Upper lobe of left lung (tissue), 4 donors: ENCODE data around the gene INHBE.

ENCODE experiments used
- POLR2A ChIP-seq, 4 donors: fragments of 450-650 bp; IDR thresholded peaks; one replicate each; pipeline ENCODE4 v1.5.1; 2016 to 2017; ENCODE audit warnings: antibody characterized with exemption in 4 of 4, mild to moderate bottlenecking in 2 of 4
- POLR2AphosphoS5 ChIP-seq, 2 donors: sonication (generic); formaldehyde crosslinking; IDR thresholded peaks; one replicate each; pipeline ENCODE4 v1.5.1; 2017; ENCODE audit warnings: antibody characterized with exemption in 2 of 2
- TF ChIP-seq, protein P1 (sequence below), 6 experiments: fragments of 450-650 bp in 4 of 6; fragments of 200-600 bp in 2 of 6; sonication (generic) in 2 of 6; IDR thresholded peaks; one replicate each; pipeline ENCODE4 v1.5.1; 2016 to 2019; ENCODE audit warnings: antibody characterized with exemption in 6 of 6

GRCh38 chr12:57459750-57460467 lies 4.8 kb downstream of the INHBE start, which contains the start of gene GLI1:
- TF ChIP-seq, protein P1, sequence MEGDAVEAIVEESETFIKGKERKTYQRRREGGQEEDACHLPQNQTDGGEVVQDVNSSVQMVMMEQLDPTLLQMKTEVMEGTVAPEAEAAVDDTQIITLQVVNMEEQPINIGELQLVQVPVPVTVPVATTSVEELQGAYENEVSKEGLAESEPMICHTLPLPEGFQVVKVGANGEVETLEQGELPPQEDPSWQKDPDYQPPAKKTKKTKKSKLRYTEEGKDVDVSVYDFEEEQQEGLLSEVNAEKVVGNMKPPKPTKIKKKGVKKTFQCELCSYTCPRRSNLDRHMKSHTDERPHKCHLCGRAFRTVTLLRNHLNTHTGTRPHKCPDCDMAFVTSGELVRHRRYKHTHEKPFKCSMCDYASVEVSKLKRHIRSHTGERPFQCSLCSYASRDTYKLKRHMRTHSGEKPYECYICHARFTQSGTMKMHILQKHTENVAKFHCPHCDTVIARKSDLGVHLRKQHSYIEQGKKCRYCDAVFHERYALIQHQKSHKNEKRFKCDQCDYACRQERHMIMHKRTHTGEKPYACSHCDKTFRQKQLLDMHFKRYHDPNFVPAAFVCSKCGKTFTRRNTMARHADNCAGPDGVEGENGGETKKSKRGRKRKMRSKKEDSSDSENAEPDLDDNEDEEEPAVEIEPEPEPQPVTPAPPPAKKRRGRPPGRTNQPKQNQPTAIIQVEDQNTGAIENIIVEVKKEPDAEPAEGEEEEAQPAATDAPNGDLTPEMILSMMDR (IDR thresholded peaks at IDR 0.05), result no peak
- TF ChIP-seq POLR2AphosphoS5 (IDR thresholded peaks at IDR 0.05) (no peak), POLR2A (IDR thresholded peaks at IDR 0.05) (no peak)
